GM23248 (cell line): Measurements from ENCODE around the gene IRF4. TPM values are rescaled to one million over a fixed set of nuclear protein-coding genes. Genes with fewer than 3 reads are reported as not detected.

Source experiments
- DNase-seq: peaks from one replicate; pipeline ENCODE4 v3.0.0-alpha.2; 2015
- H2AFZ ChIP-seq: fragments of 200-600 bp; sonication (generic); 2 replicates; pipeline ENCODE4 v1.6.1; 2016; ENCODE audit warnings: antibody characterized with exemption
- H3F3A ChIP-seq: fragments of 200-600 bp; sonication (generic); 2 replicates; pipeline ENCODE4 v1.6.1; 2016; ENCODE audit warnings: mild to moderate bottlenecking, antibody characterized with exemption, mixed run types; ENCODE audit not compliant: insufficient read depth
- H3K27ac ChIP-seq: fragments of 200-600 bp; sonication (generic); 2 replicates; pipeline ENCODE4 v1.5.1; 2016; ENCODE audit warnings: mild to moderate bottlenecking
- H3K27me3 ChIP-seq: fragments of 200-600 bp; sonication (generic); replicated peaks from 2 replicates; pipeline ENCODE4 v1.6.1; 2016; ENCODE audit warnings: mild to moderate bottlenecking; ENCODE audit not compliant: insufficient read depth
- H3K36me3 ChIP-seq: fragments of 200-600 bp; sonication (generic); 2 replicates; pipeline ENCODE4 v1.6.1; 2016; ENCODE audit warnings: low read depth, mild to moderate bottlenecking
- H3K4me1 ChIP-seq: fragments of 200-600 bp; sonication (generic); 2 replicates; pipeline ENCODE4 v1.6.1; 2016; ENCODE audit warnings: mild to moderate bottlenecking; ENCODE audit not compliant: insufficient read depth
- H3K4me2 ChIP-seq: fragments of 200-600 bp; sonication (generic); one replicate; pipeline ENCODE4 v1.6.1; 2016; ENCODE audit warnings: mild to moderate bottlenecking; ENCODE audit not compliant: unreplicated experiment
- H3K4me3 ChIP-seq: fragments of 200-600 bp; sonication (generic); 2 replicates; pipeline ENCODE4 v1.5.1; 2016; ENCODE audit warnings: mild to moderate bottlenecking
- H3K79me2 ChIP-seq: fragments of 200-600 bp; sonication (generic); 2 replicates; pipeline ENCODE4 v1.6.1; 2016; ENCODE audit warnings: mild to moderate bottlenecking; ENCODE audit not compliant: insufficient read depth
- H3K9ac ChIP-seq: fragments of 200-600 bp; sonication (generic); 2 replicates; pipeline ENCODE4 v1.6.1; 2016; ENCODE audit warnings: mild to moderate bottlenecking
- H3K9me2 ChIP-seq: fragments of 200-600 bp; sonication (generic); 2 replicates; pipeline ENCODE4 v1.6.1; 2016; ENCODE audit warnings: mixed run types, mild to moderate bottlenecking, moderate library complexity; ENCODE audit not compliant: insufficient read depth
- H3K9me3 ChIP-seq: fragments of 200-600 bp; sonication (generic); one replicate; pipeline ENCODE4 v1.6.1; 2017; ENCODE audit warnings: low read depth
- H4K20me1 ChIP-seq: fragments of 200-600 bp; sonication (generic); 2 replicates; pipeline ENCODE4 v1.6.0; 2016; ENCODE audit not compliant: insufficient read depth
- EZH2 ChIP-seq: fragments of 200-600 bp; sonication (generic); IDR thresholded peaks from 2 replicates; pipeline ENCODE4 v1.6.1; 2018; ENCODE audit warnings: antibody characterized with exemption, mild to moderate bottlenecking; ENCODE audit not compliant: insufficient read depth, poor library complexity, severe bottlenecking
- EZH2phosphoT487 ChIP-seq: fragments of 200-600 bp; sonication (generic); IDR thresholded peaks from 2 replicates; pipeline ENCODE4 v1.6.1; 2018; ENCODE audit warnings: antibody characterized with exemption, moderate library complexity, mild to moderate bottlenecking, low read depth; ENCODE audit not compliant: insufficient read depth
- WGBS, 2 experiments: methylation state at CpG; one replicate each; pipeline ENCODE4 v1.1.6; 2015 to 2017; ENCODE audit warnings: low lambda C conversion rate in 2 of 2, low coverage in 1 of 2; ENCODE audit errors: missing lambda C conversion rate in 2 of 2; 5-methylcytosine and 5-hydroxymethylcytosine counted together
- in situ Hi-C: fragments of 300-500 bp; cut with MboI; formaldehyde crosslinking; loops from 2 replicates; pipeline ENCODE4 v1.15.0; 2020
- polyA plus RNA-seq: library from polyadenylated mRNA; unstranded; fragments of >200 nt; fragmentation: Nextera tagmentation; extraction: Ambion mirVana; gene quantifications from 2 replicates; pipeline ENCODE4 v1.2.1, GENCODE V29; 2016
- total RNA-seq: library from RNA; depleted of rRNA; stranded (reverse); fragments of >200 nt; shearing (Covaris generic); gene quantifications from 2 replicates; pipeline ENCODE4 v1.2.3, GENCODE V29; 2014

IRF4 gene
- total and polyA plus RNA-seq, 2 experiments from 2014 or later = 0.23 TPM; not detected in 1

GRCh38 chr6:364609-365540, 26.7 kb upstream of the IRF4 start:
- Histone ChIP-seq H3K79me2 (no peaks in the 10 kb centered on the region), H3F3A (no peaks in the 10 kb centered on the region), H3K9me2 (no peaks in the 10 kb centered on the region), H3K4me3 (no peak overlapping the region), H3K27me3 (peaks cover 30% of the 10 kb centered on the region), H3K9ac (no peak overlapping the region), H3K9me3 (no peaks in the 10 kb centered on the region), H2AFZ (no peak overlapping the region), H3K4me2 (no peak overlapping the region), H3K36me3 (no peaks in the 10 kb centered on the region), H4K20me1 (no peaks in the 10 kb centered on the region), H3K4me1 (no peaks in the 10 kb centered on the region), H3K27ac (no peak overlapping the region)
- in situ Hi-C loops = no loop called here
- TF ChIP-seq EZH2 = no peak
- no peak for TF ChIP-seq EZH2phosphoT487
- no peak for DNase-seq
- WGBS, 2 experiments = 43 to 45% methylated on average over 11 of the region's 11 CpGs

GRCh38 chr6:365835-366234, 25.7 kb upstream of the IRF4 start:
- Histone ChIP-seq H3K4me1 (no peaks in the 10 kb centered on the region), H3K4me2 (no peak overlapping the region), H2AFZ (no peak overlapping the region), H3K36me3 (no peaks in the 10 kb centered on the region), H3K9ac (no peak overlapping the region), H3K9me2 (no peaks in the 10 kb centered on the region), H3F3A (no peaks in the 10 kb centered on the region), H3K4me3 (no peak overlapping the region), H3K79me2 (no peaks in the 10 kb centered on the region), H3K9me3 (no peaks in the 10 kb centered on the region), H4K20me1 (no peaks in the 10 kb centered on the region), H3K27me3 (peaks cover 33% of the 10 kb centered on the region), H3K27ac (no peak overlapping the region)
- in situ Hi-C loops = no loop called here
- TF ChIP-seq EZH2 = no peak
- TF ChIP-seq EZH2phosphoT487 = no peak
- no peak for DNase-seq
- WGBS, 2 experiments = 34 to 40% methylated on average over 6 of the region's 6 CpGs

GRCh38 chr6:366389-367297, 24.9 kb upstream of the IRF4 start:
- Histone ChIP-seq H2AFZ (no peak overlapping the region), H3K4me3 (no peak overlapping the region), H3F3A (no peaks in the 10 kb centered on the region), H3K79me2 (no peaks in the 10 kb centered on the region), H3K27ac (no peak overlapping the region), H3K9me2 (no peaks in the 10 kb centered on the region), H3K9ac (no peak overlapping the region), H4K20me1 (no peaks in the 10 kb centered on the region), H3K36me3 (no peaks in the 10 kb centered on the region), H3K27me3 (peaks cover 33% of the 10 kb centered on the region), H3K4me2 (no peak overlapping the region), H3K4me1 (no peaks in the 10 kb centered on the region), H3K9me3 (no peaks in the 10 kb centered on the region)
- DNase-seq = no peak
- in situ Hi-C loops = no loop called here
- WGBS, 2 experiments = 43% methylated on average over 19 of the region's 19 CpGs
- no peak for TF ChIP-seq EZH2phosphoT487
- TF ChIP-seq EZH2 = no peak

GRCh38 chr6:367298-367794, 24.2 kb upstream of the IRF4 start:
- Histone ChIP-seq H3K4me2 (no peak overlapping the region), H3K79me2 (no peaks in the 10 kb centered on the region), H2AFZ (no peak overlapping the region), H3K36me3 (no peaks in the 10 kb centered on the region), H3K4me1 (no peaks in the 10 kb centered on the region), H3K27me3 (peaks cover 34% of the 10 kb centered on the region), H4K20me1 (no peaks in the 10 kb centered on the region), H3K9me3 (no peaks in the 10 kb centered on the region), H3K9me2 (no peaks in the 10 kb centered on the region), H3K4me3 (no peak overlapping the region), H3F3A (no peaks in the 10 kb centered on the region), H3K27ac (no peak overlapping the region), H3K9ac (no peak overlapping the region)
- TF ChIP-seq EZH2phosphoT487 (no peak), EZH2 (no peak)
- in situ Hi-C loops = no loop called here
- 42 to 52% methylated on average over 8 of the region's 8 CpGs for WGBS, 2 experiments
- no peak for DNase-seq
